Fibroblast of lung (primary cell): ENCODE data around the gene KIRREL3. TPM values are rescaled to one million over a fixed set of nuclear protein-coding genes. Genes with fewer than 3 reads are reported as not detected.

ENCODE experiments used
- DNase-seq, 2 donors: peaks; one replicate each; pipeline versions ENCODE4 v3.0.0 to v3.0.0-alpha.2; 2010; ENCODE audit warnings: low read depth in 2 of 2
- H2AFZ ChIP-seq: 2 replicates; pipeline ENCODE4 v1.5.1; 2012; ENCODE audit warnings: low read length, control low read depth, inconsistent platforms
- H3K27ac ChIP-seq: 2 replicates; pipeline ENCODE4 v1.5.1; 2011; ENCODE audit warnings: low read length, control low read depth; ENCODE audit not compliant: insufficient read depth
- H3K27me3 ChIP-seq: 2 replicates; pipeline ENCODE4 v1.5.1; 2011; ENCODE audit warnings: mild to moderate bottlenecking, low read length; ENCODE audit not compliant: control insufficient read depth, insufficient read depth
- H3K36me3 ChIP-seq: 2 replicates; pipeline ENCODE4 v1.5.1; 2011; ENCODE audit warnings: low read length; ENCODE audit not compliant: control insufficient read depth, insufficient read depth
- H3K4me1 ChIP-seq: 2 replicates; pipeline ENCODE4 v1.5.1; 2011; ENCODE audit warnings: low read length; ENCODE audit not compliant: control insufficient read depth, insufficient read depth; ENCODE audit errors: extremely low read depth
- H3K4me2 ChIP-seq: 2 replicates; pipeline ENCODE4 v1.5.1; 2011; ENCODE audit warnings: low read length, control low read depth; ENCODE audit not compliant: insufficient read depth; ENCODE audit errors: extremely low read depth
- H3K4me3 ChIP-seq, 4 experiments: fragments of 200-600 bp in 1 of 4; sonication (generic) in 1 of 4; replicated peaks in 1 of 4; 2 replicates each; pipeline ENCODE4 v1.5.1; 2011 to 2016; ENCODE audit warnings: low read length in 4 of 4, low read depth in 3 of 4, mild to moderate bottlenecking in 3 of 4, control low read depth in 2 of 4, inconsistent platforms in 1 of 4, mixed read lengths in 1 of 4; ENCODE audit not compliant: insufficient read depth in 1 of 4; ENCODE audit errors: control extremely low read depth in 1 of 4
- H3K79me2 ChIP-seq: 2 replicates; pipeline ENCODE4 v1.5.1; 2012; ENCODE audit warnings: mild to moderate bottlenecking, low read length, inconsistent platforms; ENCODE audit not compliant: control insufficient read depth, insufficient read depth
- H3K9ac ChIP-seq: 2 replicates; pipeline ENCODE4 v1.5.1; 2011; ENCODE audit warnings: mild to moderate bottlenecking, low read length, control low read depth; ENCODE audit not compliant: insufficient read depth
- H3K9me3 ChIP-seq: 2 replicates; pipeline ENCODE4 v1.5.1; 2012; ENCODE audit warnings: low read depth, low read length; ENCODE audit not compliant: control insufficient read depth, insufficient read depth
- H4K20me1 ChIP-seq: 2 replicates; pipeline ENCODE4 v1.5.1; 2011; ENCODE audit warnings: low read length; ENCODE audit not compliant: control insufficient read depth, insufficient read depth; ENCODE audit errors: extremely low read depth
- CTCF ChIP-seq, 2 donors: IDR thresholded peaks in 1 of 2; conservative IDR thresholded peaks in 1 of 2; 1 replicate in 1 of 2; 2 replicates in 1 of 2; pipeline ENCODE4 v1.5.1; 2011 to 2012; ENCODE audit warnings: low read length in 2 of 2, control low read depth in 1 of 2, inconsistent platforms in 1 of 2, low read depth in 1 of 2, mild to moderate bottlenecking in 1 of 2
- EZH2 ChIP-seq: IDR thresholded peaks from 2 replicates; pipeline ENCODE4 v1.5.1; 2012; ENCODE audit warnings: low read length, control low read depth, mild to moderate bottlenecking; ENCODE audit errors: missing control alignments
- polyA plus RNA-seq, 2 donors: library from polyadenylated mRNA; depleted of rRNA in 1 of 2; stranded (reverse) in 1 of 2; unstranded in 1 of 2; fragments of >200 nt; gene quantifications; 2 replicates each; pipeline ENCODE4 v1.2.1, GENCODE V29; 2011 to 2012; ENCODE audit warnings: missing spikeins in 1 of 2
- total RNA-seq: library from RNA; depleted of rRNA; stranded (reverse); fragments of >200 nt; gene quantifications from 2 replicates; pipeline ENCODE4 v1.2.1, GENCODE V29; 2014

KIRREL3 gene
- total and polyA plus RNA-seq, 2 donors (not counting 1 experiment from before 2014, with no cell fraction given) = 2.8 to 6.1 TPM

- no peak for TF ChIP-seq CTCF (conservative IDR thresholded peaks at IDR 0.05 in 1 of 2, IDR thresholded peaks at IDR 0.05 in 1 of 2; ENCODE audit: low read depth in 1 of 2, low read length in 2 of 2)
- no peak for TF ChIP-seq EZH2
- Histone ChIP-seq H4K20me1 (no peaks in the 10 kb centered on the region), H3K9ac (no peak overlapping the region), H3K4me3 (no peak overlapping the region), H3K27me3 (peaks cover 9% of the 10 kb centered on the region), H2AFZ (no peak overlapping the region), H3K9me3 (no peaks in the 10 kb centered on the region), H3K4me1 (no peaks in the 10 kb centered on the region), H3K27ac (no peak overlapping the region), H3K4me2 (no peak overlapping the region), H3K36me3 (no peaks in the 10 kb centered on the region), H3K79me2 (no peaks in the 10 kb centered on the region)
- DNase-seq = no peak
These were observed 502.9 kb downstream of the KIRREL3 start for GRCh38 chr11:126497581-126498122.

GRCh38 chr11:126496576-126497337 is 503.8 kb downstream of the KIRREL3 start:
- Histone ChIP-seq H3K4me2 (no peak overlapping the region), H3K27ac (no peak overlapping the region), H3K27me3 (peaks cover 6% of the 10 kb centered on the region), H3K36me3 (no peaks in the 10 kb centered on the region), H3K4me1 (no peaks in the 10 kb centered on the region), H3K79me2 (no peaks in the 10 kb centered on the region), H3K9ac (no peak overlapping the region), H3K9me3 (no peaks in the 10 kb centered on the region), H2AFZ (no peak overlapping the region), H4K20me1 (no peaks in the 10 kb centered on the region), H3K4me3 (no peak overlapping the region)
- no peak for TF ChIP-seq EZH2
- no peak for DNase-seq

GRCh38 chr11:126495281-126496220 is 505.0 kb downstream of the KIRREL3 start:
- H3K27ac ChIP-seq = no peak overlapping the region
- TF ChIP-seq CTCF (conservative IDR thresholded peaks at IDR 0.05 in 1 of 2, IDR thresholded peaks at IDR 0.05 in 1 of 2; ENCODE audit: low read depth in 1 of 2, low read length in 2 of 2) (no peak), EZH2 (no peak)

More at GRCh38 chr11:126495281-126496220, 505.0 kb downstream of the KIRREL3 start:
- Histone ChIP-seq H3K9me3 (no peaks in the 10 kb centered on the region), H3K4me1 (no peaks in the 10 kb centered on the region), H3K79me2 (no peaks in the 10 kb centered on the region), H3K4me3 (no peak overlapping the region), H3K36me3 (no peaks in the 10 kb centered on the region), H3K9ac (no peak overlapping the region), H3K27me3 (peaks cover 6% of the 10 kb centered on the region), H4K20me1 (no peaks in the 10 kb centered on the region), H3K4me2 (no peak overlapping the region), H2AFZ (no peak overlapping the region)
- no peak for DNase-seq
